RCC 7860 (cell line): Measurements from ENCODE around the gene IFI44.

Source experiments
- DNase-seq: peaks from one replicate; pipeline ENCODE4 v3.0.0-alpha.2; 2015; ENCODE audit warnings: low spot score
- FAIRE-seq: peaks from 2 replicates; lab custom pipeline; 2012; peaks lifted over from hg19 to GRCh38; lab: Jason Lieb, UNC

The IFI44 gene, protein sequence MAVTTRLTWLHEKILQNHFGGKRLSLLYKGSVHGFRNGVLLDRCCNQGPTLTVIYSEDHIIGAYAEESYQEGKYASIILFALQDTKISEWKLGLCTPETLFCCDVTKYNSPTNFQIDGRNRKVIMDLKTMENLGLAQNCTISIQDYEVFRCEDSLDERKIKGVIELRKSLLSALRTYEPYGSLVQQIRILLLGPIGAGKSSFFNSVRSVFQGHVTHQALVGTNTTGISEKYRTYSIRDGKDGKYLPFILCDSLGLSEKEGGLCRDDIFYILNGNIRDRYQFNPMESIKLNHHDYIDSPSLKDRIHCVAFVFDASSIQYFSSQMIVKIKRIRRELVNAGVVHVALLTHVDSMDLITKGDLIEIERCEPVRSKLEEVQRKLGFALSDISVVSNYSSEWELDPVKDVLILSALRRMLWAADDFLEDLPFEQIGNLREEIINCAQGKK

DNA sequence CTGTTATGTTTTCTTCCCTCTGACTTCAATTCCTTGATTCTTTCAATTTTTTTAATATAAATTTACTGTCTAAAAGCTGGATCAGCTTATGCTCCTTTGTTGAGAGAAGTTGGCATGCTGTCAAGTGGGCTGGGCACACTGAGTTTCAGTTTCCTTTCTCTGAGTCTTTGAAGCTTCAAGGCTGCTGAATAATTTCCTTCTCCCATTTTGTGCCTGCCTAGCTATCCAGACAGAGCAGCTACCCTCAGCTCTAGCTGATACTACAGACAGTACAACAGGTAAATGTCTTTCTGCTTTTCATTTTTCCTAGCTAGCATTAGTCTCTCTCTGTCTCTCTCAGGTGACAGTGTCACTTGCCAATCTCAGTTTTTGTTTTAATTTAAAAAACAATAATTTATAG, at the start of gene IFI44:
Gene IFI44, plus strand, starts transcription at position 204 of the 400 bp plus-strand sequence. CDS start 365 bp downstream, outside the sequence.
- DNase-seq (peak; percentile 69), FAIRE-seq (peak; percentile 78)

DNA sequence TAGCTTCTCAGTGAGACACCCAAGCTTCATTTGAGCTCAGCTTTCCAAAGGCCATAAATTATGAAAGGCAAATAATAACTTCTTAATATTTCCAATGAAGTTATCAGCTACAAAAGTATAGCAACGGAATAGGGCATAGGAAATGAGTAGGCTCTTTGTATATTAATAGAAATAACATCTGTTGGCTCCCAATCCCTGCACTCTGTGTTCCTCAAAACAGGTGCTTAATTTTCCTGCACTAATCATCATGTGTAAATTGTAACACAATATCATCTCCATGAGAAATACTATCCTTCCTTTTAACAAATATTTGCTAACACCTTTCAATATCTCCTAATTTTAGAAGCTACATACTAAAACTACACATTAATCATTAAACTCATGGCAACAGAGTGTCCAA, 48.6 kb upstream of the IFI44 start:
- FAIRE-seq = no peak
- DNase-seq = no peak

DNA sequence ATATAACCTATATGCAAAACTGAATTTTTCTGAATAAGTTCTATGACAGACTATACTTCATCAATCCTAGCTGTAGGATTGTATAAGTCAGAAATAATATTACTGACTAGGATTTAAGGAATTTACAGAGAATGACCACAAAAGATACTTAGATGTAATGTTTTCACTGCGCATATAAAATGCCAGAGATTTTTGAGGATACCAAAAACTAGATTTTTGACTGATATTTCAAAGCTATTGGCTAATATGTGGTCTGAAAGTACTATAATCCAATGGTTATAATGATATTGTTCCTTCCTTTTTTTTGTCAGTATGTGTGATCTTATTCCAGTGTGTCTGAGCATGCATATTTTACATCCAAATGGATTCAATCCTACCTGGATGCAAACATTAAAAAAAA, 46.4 kb upstream of the IFI44 start:
- no peak for FAIRE-seq
- no peak for DNase-seq

DNA sequence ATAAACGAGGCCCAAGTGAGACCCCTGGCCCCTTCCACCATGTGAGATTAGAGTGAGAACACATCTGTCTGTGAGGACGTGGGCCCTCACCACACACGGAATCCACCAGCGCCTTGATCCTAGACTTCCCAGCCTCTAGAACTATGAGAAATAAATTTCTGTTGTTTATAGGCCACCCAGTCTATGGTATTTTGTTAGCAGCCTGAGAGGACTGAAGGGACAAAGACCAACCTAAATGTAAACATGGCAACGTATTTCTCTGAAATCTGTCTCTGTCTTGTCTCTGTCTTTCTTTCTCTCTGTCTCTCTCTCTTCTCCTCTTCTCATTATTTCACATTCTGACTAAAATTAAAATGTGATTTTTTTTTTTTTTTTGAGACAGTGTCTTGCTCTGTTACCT, 45.0 kb upstream of the IFI44 start:
- no peak for FAIRE-seq
- DNase-seq = no peak

DNA sequence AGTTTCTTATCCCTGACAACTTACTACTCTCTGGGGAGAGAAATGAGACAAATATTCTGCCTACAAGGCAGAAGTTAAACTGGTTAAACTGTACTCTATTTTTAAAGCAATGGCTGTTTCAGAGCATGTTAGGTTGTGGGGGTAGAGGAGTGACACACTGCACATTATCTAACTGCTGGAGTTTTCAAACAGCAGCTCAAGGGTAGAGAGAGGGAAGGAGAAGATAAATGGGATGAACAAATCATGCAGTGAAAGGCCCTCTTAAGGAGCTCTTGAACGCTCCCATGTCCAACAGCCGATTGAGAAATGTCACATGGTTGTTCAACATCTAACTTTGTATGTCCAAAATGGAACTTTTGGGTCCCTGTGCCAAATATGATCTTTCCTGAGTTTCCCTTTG, 43.4 kb upstream of the IFI44 start:
- FAIRE-seq (no peak), DNase-seq (no peak)

DNA sequence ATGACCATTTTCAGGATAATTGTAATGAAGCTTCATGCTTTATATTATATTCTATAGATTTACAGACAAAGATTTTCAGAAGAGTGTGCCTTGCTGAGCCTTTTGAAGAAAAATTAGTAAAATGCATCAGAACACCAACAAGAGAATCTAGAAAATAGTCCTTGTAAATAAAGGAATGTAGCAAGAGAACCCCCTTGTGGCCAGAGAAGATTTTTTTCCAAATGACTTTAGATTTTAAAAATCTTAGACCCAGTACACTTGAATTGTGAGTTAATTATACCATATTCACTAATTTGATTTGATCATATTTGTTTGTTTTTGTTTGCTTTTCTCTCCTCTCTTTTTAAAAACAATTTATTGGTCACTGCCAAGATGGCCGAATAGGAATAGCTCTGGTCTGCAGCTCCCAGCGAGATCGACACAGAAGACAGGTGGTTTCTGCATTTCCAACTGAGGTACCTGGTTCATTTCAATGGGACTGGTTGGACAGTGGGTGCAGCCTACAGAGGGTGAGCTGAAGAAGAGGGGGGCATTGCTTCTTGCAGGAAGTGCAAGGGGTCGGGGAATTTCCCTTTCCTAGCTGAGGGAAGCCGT, 42.2 kb upstream of the IFI44 start:
- FAIRE-seq = peak; percentile 77
- peak; percentile 36 for DNase-seq

DNA sequence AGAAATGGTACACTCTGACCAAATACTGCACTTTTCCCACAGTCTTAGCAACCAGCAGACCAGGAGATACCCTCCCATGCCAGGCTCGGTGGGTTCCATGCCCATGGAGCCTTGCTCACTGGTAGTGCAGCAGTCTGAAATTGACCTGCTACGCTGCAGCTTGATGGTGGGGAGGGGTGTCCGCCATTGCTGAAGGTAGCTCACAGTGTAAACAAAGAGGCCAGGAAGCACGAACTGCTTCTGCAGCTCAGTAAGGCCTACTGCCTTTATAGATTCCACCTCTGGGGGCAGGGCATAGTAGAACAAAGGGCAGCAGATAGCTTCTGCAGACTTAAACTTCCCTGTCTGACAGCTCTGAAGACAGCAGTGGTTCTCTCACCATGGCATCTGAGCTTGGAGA, 41.7 kb upstream of the IFI44 start:
- no peak for DNase-seq
- FAIRE-seq = no peak

DNA sequence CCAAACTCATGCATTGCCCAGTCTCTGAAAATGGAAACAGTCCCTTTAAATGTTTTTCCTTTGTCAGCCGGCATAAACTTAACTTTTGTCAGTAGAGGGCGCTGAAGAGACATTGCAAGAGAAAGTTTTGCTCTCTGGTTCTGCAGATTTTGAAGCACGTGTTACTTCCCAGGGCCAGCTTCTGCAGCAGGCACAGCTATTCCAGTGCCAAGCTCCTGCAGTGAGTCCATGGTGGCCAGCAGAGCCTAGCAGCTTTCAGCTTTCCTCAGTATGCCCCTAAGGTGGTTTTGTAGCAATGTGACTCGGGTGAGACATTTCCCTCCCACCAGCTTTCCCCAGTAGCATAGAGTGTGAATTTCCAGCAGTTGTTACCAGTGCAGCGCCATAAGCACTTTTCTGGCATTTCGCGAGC, 32.0 kb upstream of the IFI44 start:
- peak; percentile 81 for FAIRE-seq
- peak; percentile 66 for DNase-seq

DNA sequence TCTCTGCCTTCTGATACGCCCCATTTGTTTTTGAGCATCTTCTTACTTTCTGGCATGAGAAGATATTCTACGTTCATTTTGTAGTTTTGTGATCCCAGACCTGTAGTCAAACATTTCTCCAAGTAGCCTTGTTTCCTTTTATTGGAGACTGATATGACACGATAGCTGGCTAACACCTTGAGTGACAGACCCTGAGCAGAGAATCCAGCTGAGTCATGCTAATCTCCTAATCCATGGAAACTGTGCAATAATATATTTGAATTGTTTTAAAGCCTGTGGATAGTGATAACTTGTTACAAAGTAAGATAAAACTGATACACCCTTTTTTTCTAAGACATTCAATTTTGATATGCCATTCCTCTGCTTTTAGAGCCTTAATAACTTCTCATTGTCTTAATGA, 30.6 kb upstream of the IFI44 start:
- FAIRE-seq = no peak

DNA sequence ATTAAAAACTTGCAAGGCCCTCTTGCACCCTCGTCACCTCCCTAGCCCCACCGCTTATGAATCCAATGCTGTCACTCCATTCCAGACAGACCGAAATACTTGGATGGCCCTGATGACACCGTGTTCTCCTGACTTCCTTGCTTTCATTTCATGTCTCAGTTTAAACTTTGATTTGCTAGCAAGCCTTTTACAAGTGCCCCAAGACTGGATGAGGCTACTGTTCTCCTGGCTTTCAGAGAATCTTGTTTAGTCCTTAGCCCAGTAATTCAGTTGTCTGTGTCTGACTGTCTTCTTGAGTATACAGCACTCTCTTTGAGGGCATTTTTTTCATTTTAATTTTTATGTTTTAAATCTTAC, 30.2 kb upstream of the IFI44 start:
- no peak for DNase-seq
- FAIRE-seq = no peak

More for the DNA sequence above, 30.6 kb upstream of the IFI44 start:
- no peak for DNase-seq

DNA sequence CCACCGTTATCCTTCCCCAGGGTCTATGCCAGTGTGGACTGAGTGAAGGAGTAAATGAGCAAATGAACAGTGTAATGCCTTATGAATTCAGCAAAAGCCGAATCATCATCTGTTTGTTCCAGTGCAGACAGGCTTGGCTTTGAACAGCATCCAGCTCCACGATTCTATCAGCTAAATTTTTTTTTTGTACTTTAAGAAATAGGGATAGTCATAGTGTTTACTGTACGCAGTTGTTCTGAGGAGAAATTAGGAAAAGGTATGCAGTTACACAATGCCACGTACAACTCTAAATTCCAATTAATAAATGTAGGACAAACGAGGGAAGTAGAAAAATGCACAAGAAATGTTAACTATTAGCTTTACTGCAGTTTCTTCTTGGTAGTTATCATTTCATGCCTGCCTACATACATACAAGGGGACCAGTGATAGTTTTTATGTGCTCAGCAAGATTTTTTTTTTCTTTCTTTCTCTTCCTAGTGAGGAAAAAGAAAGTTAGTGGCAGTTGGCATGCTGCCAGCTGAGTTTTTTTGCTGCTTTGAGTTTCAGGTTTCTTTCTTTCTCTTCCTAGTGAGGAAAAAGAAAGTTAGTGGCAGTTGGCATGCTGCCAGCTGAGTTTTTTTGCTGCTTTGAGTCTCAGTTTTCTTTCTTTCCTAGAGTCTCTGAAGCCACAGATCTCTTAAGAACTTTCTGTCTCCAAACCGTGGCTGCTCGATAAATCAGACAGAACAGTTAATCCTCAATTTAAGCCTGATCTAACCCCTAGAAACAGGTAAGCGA, 29.6 kb upstream of the IFI44 start, which contains the start of gene IFI44L:
Gene IFI44L, plus strand, starts transcription at position 646 of the 777 bp plus-strand sequence. CDS start 7,468 bp downstream, outside the sequence.
- FAIRE-seq = peak; percentile 81
- peak; percentile 14 for DNase-seq

DNA sequence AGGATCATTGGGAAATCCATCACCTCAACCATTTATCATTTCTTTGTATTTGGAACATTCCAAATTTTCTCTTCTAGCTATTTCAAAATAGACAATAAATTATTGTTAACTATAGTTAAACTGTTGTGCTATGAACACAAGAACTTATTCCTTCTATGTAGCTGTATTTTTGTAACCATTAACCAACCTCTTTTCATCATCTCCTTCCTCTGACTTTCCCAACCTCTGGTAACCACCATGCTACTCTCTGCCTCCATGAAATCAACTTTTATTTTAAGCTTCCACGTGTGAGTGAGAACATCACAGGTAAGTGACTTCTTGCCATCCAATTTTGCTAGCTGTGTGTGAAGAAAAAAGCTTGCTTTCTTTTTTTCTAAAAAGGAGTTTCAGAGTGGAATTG, 29.0 kb upstream of the IFI44 start:
- DNase-seq (no peak), FAIRE-seq (peak; percentile 64)

DNA sequence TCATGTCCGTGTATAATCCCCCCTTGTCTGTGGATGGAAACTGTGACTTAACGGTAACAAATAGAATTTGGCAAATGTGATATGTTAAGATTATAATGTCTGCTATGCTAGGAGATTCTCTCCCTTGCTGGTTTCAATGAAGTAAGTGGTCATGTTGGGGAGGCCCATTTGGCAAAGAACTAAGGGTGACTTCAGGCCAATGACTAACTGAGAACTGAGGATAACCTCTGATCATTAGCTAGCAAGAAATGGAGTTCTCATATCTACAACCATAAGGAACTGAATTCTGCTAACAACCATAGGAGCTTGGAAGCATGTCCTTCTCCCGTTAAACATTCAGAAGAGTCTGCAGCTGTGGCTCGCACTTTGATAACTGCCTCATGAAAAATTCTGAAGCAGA, 27.1 kb upstream of the IFI44 start:
- FAIRE-seq = no peak
- no peak for DNase-seq

DNA sequence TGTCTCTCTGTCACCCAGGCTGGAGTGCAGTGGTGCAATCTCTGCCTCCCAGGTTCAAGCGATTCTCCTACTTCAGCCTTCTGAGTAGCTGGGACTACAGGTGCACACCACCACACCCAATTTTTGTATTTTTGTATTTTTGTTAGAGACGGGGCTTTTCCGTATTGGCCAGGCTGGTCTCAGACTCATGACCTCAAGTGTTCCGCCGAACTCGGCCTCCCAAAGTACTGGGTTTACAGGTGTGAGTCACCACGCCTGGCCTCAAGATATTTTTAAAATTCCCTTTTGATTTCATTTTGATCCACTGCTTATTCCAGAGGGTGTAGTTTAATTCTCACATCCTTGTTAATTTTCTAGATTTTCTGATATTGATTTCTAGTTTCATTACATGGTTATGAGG, 25.6 kb upstream of the IFI44 start:
- FAIRE-seq (no peak), DNase-seq (no peak)

DNA sequence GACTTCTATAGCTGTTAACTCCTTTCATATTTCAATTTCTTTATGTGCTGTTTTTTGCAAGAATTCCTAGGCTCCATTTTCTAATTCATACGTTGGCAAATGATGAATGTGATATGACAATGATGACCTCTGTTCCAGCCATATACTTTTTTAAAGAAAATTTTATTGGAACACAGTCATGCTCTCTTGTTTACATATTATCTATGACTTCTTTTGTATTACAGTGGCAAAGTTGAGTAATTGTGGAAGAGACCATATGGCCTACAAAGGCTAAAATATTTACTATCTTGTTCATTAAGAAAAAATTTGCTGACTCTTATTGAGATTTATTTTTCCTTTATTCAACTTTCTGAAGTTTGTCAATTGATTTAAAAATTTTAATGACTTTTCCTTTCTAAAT, 22.3 kb upstream of the IFI44 start:
- no peak for DNase-seq
- no peak for FAIRE-seq

DNA sequence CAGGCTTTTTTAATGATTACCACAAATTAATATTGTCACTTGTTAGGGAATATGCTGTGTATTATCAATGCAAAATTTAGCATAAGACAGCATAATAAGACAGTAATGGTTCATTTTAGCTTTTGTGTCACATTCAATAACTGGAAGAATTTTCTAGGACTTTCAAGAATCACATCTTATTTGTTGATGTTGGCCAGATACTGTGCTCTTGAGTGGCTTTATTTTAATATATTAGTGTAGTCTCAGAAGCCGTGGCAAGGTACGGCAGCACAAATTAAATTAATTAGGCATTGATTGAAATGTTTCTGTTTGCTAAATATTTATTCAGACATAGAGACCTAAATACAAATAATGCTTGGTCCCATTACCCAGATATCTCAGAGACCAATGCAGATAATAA, 19.0 kb upstream of the IFI44 start:
- no peak for DNase-seq
- FAIRE-seq = no peak

DNA sequence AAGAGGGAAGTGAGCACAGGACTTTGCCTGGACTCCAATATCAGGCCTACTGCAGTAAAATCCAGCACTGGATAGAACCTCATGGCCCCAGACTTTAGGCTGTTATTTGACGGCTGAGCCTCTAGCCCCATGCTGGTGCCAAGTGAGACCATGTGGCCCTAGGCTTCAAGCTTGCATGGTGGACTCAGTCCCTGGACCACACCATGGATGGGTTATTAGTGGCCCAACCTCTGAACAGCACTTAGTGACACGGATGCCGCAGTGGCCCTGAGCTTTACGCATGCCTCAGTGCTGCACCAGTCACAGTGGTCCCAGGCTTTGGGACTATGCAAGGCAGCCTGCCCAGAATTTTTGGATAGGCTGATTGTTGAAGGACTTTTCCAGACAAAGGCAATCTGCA, 16.4 kb upstream of the IFI44 start:
- FAIRE-seq (no peak), DNase-seq (no peak)

DNA sequence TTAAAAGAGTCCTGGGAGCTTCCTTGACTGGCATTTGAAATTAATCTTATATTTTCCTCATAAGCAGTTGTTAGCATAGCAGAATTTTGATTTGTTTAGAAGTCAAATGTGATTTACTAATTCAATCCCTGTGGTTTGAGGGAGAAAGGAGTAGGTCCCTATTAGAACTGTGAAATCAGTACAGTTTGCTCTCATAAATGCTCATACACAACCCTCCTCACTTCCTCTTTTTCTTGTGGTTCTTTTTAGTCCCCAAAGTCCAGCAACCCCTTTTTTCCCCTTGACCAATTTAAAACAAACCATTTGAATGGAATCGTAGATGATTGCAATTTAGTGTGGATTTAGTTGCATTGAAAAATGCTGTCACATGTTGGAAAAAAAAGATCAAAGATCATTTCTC, 9.2 kb upstream of the IFI44 start:
- FAIRE-seq = no peak
- DNase-seq = no peak

DNA sequence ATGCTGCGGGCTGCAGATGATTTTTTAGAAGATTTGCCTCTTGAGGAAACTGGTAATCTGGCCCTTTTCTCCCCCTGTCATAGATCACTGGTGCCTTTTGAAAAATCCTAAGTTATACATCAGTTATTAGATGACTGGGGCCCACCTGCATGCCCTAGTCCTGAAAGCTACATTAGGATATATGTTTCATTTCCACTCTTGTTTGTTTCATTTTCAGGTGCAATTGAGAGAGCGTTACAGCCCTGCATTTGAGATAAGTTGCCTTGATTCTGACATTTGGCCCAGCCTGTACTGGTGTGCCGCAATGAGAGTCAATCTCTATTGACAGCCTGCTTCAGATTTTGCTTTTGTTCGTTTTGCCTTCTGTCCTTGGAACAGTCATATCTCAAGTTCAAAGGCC, 8.1 kb upstream of the IFI44 start:
- no peak for FAIRE-seq
- DNase-seq = no peak

DNA sequence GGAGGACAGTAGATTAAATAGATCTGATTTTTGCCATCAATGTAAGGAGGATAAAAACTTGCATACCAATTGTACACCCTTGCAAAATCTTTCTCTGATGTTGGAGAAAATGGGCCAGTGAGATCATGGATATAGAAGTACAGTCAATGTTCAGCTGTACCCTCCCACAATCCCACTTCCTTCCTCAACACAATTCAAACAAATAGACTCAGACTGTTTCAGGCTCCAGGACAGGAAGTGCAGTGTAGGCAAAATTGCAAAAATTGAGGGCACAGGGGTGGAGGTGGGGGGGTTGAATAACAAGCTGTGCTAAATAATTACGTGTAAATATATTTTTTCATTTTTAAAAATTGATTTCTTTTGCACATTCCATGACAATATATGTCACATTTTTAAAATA, 3.9 kb upstream of the IFI44 start:
- no peak for DNase-seq

DNA sequence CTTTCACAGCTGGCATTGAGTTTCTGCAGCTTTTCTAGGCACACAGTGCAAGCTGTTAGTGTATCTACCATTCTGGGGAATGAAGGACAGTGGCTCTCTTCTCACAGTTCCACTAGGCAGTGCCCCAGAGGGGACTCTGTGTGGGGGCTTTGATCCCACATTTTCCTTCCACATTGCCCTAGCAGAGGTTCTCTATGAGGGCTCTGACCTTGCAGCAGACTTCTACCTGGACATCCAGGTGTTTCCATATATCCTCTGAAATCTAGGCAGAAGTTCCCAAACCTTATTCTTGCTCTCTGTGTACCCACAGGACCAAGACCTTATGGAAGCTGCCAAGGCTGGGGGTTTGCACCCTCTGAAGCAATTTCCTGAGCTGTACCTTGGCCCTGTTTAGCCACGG, 2.4 kb upstream of the IFI44 start:
- DNase-seq = no peak
- FAIRE-seq = no peak

More for the DNA sequence above, 3.9 kb upstream of the IFI44 start:
- no peak for FAIRE-seq
